ENCODE results near the gene GPR45. TPM values are rescaled to one million over a fixed set of nuclear protein-coding genes. Genes with fewer than 3 reads are reported as not detected.

GPR45 gene
- total and polyA plus RNA-seq, 9 of the 15 experiments (the other 6 are each of a cell fraction or from before 2014, with no cell fraction given) = not detected

DNA sequence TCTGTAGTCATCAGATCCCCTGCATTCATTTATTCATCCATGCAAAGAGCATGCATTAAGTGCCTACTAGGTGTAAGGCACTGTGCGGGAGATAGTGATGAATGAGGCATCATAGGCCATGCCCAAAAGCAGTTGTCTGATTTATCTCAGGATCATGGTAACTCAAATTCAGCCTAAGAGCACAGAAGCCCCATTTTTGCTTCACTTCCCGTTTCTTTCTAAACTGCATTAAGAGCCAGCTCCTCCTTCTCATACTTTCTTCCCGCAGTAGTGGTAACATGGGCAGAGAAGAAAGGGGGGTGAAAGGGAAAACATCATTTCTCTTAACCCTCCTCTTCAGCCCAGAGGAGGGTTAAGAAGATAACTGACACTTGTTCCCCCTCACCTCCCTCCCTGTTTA is 2.9 kb downstream of the GPR45 start:
- DNase-seq (ENCODE audit: extremely low read depth in 1 of 4, low spot score in 3 of 4) (no peak), ATAC-seq (no peak), FAIRE-seq (no peak)
- H3K79me2 ChIP-seq (ENCODE audit: control insufficient read depth, insufficient read depth, low read length) = no peaks in the 10 kb centered on the region
- BruUV-seq (replicated peaks) = no TSS peak
- TF ChIP-seq SPI1 (IDR thresholded peaks at IDR 0.05; ENCODE audit: borderline replicate concordance, low read depth, low read length) = peak; percentile 72
- no peak for TF ChIP-seq TAF9B (IDR thresholded peaks at IDR 0.05; ENCODE audit: partially characterized antibody)
- no peak for TF ChIP-seq TOE1 (IDR thresholded peaks at IDR 0.05; ENCODE audit: borderline replicate concordance)
- no peak for TF ChIP-seq TOE1 (CRISPR knock-in tag; IDR thresholded peaks at IDR 0.05; ENCODE audit: borderline replicate concordance, low read depth)
- H3K4me2 ChIP-seq (ENCODE audit: insufficient read depth, low read length) = no peak overlapping the region
- H4K20me1 ChIP-seq (replicated peaks; ENCODE audit: control insufficient read depth, insufficient read depth, low read length) = no peaks in the 10 kb centered on the region
- no peaks in the 10 kb centered on the region for H3K36me3 ChIP-seq (ENCODE audit: control insufficient read depth, insufficient read depth, low read length)
- H3K9me3 ChIP-seq (replicated peaks; ENCODE audit: control insufficient read depth, insufficient read depth, low read depth, low read length) = no peaks in the 10 kb centered on the region; the same call in 1 of the 2 replicates
- H3K9me1 ChIP-seq (ENCODE audit: control insufficient read depth, insufficient read depth, low read length) = no peaks in the 10 kb centered on the region
- no peak overlapping the region for H3K9ac ChIP-seq (ENCODE audit: insufficient read depth in 1 of 2, low read depth in 2 of 2, low read length in 2 of 2)
- no peak overlapping the region for H3K4me3 ChIP-seq
- H3K27ac ChIP-seq (ENCODE audit: extremely low read depth, low read depth, low read length) = no peak overlapping the region
- no peak overlapping the region for H2AFZ ChIP-seq (ENCODE audit: low read depth, low read length)
- peaks cover 0 to 9% of the 10 kb centered on the region in 2 experiments; a peak in 2 of 5 replicates for H3K4me1 ChIP-seq (replicated peaks in 1 of 2; ENCODE audit: control insufficient read depth in 2 of 2, insufficient read depth in 2 of 2, low read length in 2 of 2)
- in situ Hi-C loops (cut with MboI) = loop anchor here (5.0 kb wide), 1 partner anchor 132 kb away; no protein-coding TSS in a partner anchor
- WGBS (ENCODE audit: insufficient coverage, low coverage, missing lambda C conversion rate) = 0% methylated on average over 3 of the region's 3 CpGs
- H3K27me3 ChIP-seq (ENCODE audit: control insufficient read depth in 2 of 2, insufficient read depth in 2 of 2, low read length in 2 of 2) = peaks cover 19 to 35% of the 10 kb centered on the region in 2 experiments; a peak in 4 of 5 replicates
- ChIA-PET CTCF (ENCODE audit: low intra/inter-chr PET ratio) (no interaction called here), POLR2A (no interaction called here)
- intact Hi-C loops (cut with micrococcal nuclease) = no loop called here

GRCh38 chr2:105248316-105249070 is 7.0 kb downstream of the GPR45 start:
- no peaks in the 10 kb centered on the region for H3K79me2 ChIP-seq (ENCODE audit: control insufficient read depth, insufficient read depth, low read length)
- BruUV-seq (replicated peaks) = no TSS peak
- no peak overlapping the region for H3K9ac ChIP-seq (ENCODE audit: insufficient read depth in 1 of 2, low read depth in 2 of 2, low read length in 2 of 2)
- H3K4me2 ChIP-seq (ENCODE audit: insufficient read depth, low read length) = no peak overlapping the region
- no peaks in the 10 kb centered on the region; a peak in 1 of 5 replicates for H3K4me1 ChIP-seq (replicated peaks in 1 of 2; ENCODE audit: control insufficient read depth in 2 of 2, insufficient read depth in 2 of 2, low read length in 2 of 2)
- H3K27me3 ChIP-seq (ENCODE audit: control insufficient read depth in 2 of 2, insufficient read depth in 2 of 2, low read length in 2 of 2) = peaks cover 14 to 30% of the 10 kb centered on the region in 2 experiments; a peak in 4 of 5 replicates
- no peaks in the 10 kb centered on the region for H4K20me1 ChIP-seq (replicated peaks; ENCODE audit: control insufficient read depth, insufficient read depth, low read length)
- ChIA-PET CTCF (ENCODE audit: low intra/inter-chr PET ratio) (no interaction called here), POLR2A (no interaction called here)
- H3K4me3 ChIP-seq = no peak overlapping the region
- intact Hi-C loops (cut with micrococcal nuclease) (no loop called here), in situ Hi-C loops (cut with MboI) (no loop called here)
- H3K9me3 ChIP-seq (replicated peaks; ENCODE audit: control insufficient read depth, insufficient read depth, low read depth, low read length) = no peaks in the 10 kb centered on the region; the same call in 1 of the 2 replicates
- peak; percentile 95 for ATAC-seq
- DNase-seq (ENCODE audit: extremely low read depth in 1 of 4, low spot score in 3 of 4) = peak in 2 of 4 experiments; percentile 40 to 60
- no peaks in the 10 kb centered on the region for H3K36me3 ChIP-seq (ENCODE audit: control insufficient read depth, insufficient read depth, low read length)
- 0% methylated on average over 4 of the region's 4 CpGs for WGBS (ENCODE audit: insufficient coverage, low coverage, missing lambda C conversion rate)
- H3K27ac ChIP-seq (ENCODE audit: extremely low read depth, low read depth, low read length) = no peak overlapping the region
- H3K9me1 ChIP-seq (ENCODE audit: control insufficient read depth, insufficient read depth, low read length) = no peaks in the 10 kb centered on the region
- peak overlapping the region; percentile 40; the same call in 1 of the 2 replicates for H2AFZ ChIP-seq (ENCODE audit: low read depth, low read length)
- FAIRE-seq = no peak
- TF ChIP-seq ZNF766 (CRISPR knock-in tag; conservative IDR thresholded peaks at IDR 0.05) (no peak), WHSC1 (IDR thresholded peaks at IDR 0.05; ENCODE audit: low read length) (no peak), KLF10 (CRISPR knock-in tag; IDR thresholded peaks at IDR 0.05) (no peak), ZNF143 (CRISPR knock-in tag; IDR thresholded peaks at IDR 0.05) (peak; percentile 74)

All from K562 (cell line).